ENCODE results near the gene LIN7C. TPM values are rescaled to one million over a fixed set of nuclear protein-coding genes. Genes with fewer than 3 reads are reported as not detected.

The LIN7C gene, protein sequence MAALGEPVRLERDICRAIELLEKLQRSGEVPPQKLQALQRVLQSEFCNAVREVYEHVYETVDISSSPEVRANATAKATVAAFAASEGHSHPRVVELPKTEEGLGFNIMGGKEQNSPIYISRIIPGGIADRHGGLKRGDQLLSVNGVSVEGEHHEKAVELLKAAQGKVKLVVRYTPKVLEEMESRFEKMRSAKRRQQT
- total RNA-seq: 10 to 100 TPM; 27.6 to 28.7 TPM

DNA sequence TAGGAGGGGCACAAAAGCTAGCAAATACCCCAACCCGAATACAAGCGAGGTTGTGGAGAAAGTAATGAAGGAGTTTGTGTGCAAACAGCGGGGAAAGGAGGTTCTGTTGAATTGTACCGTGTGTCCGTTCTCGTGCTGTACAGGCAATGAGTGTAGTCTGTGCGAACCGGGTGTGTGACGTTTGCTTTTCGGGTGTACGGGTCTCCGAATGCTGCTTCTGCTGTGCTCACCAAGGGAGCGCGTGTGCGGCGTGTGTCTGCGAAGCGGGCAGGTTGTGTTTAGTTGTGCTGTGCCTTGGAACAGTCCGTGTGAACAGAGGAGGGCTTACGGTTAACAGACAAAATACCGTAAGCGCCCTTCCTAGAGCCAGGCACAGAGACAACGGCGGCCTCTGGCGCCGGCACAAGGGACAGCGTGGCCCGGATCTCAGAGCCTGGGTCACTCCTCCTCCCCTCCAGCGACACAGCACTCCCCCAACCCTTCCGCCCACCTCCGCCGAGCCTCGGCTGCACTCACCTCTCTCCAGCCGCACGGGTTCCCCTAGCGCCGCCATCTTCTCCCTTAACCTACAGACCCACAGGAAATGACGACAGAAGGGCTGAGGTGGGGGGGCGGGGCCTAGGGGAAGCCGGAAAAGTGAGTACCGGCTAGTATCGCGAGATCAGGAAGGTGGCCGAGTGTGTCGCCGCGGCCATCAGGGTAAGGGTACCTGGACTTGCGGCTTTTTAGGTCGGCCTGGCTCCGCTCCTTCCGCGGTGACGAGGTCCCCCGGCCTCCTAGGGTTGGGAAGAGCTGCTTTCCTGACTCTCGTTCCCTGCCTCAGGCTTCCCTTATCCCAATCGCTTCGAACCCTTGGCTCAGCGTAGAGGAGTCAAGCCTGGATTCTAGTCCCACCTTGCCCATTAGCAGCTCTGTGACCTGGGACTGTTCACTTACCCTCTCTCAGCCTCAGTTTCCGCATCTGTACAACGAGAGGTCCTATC is at the start of gene LIN7C:
Gene LIN7C (minus strand): TSS at position 570 of the 983 bp plus-strand sequence. CDS start 17 bp downstream, at position 553.
- H3K36me3 Mint-ChIP-seq: peaks cover 5% of the 10 kb centered on the region
- intact Hi-C loops (cut with micrococcal nuclease): loop anchor here (1.0 kb wide), 4 partner anchors 9 to 602 kb away; partner anchors contain the start of genes CCDC34, KIF18A, LGR4 and METTL15
- no peaks in the 10 kb centered on the region for H3K9me3 Mint-ChIP-seq
- CTCF ChIA-PET: interaction anchor here (0.7 kb wide), 2 partner anchors 8 to 22 kb away, joined by 3 to 4 read pairs; no protein-coding TSS in a partner anchor
- H3K4me3 Mint-ChIP-seq: peak within 1 kb of the TSS; percentile 100
- POLR2A ChIA-PET: interaction anchor here (0.6 to 0.9 kb wide), 2 partner anchors 34 to 122 kb away, joined by 3 read pairs; partner anchors contain the start of gene LGR4
- peak within 1 kb of the TSS; percentile 93 for H3K27ac Mint-ChIP-seq
- no peaks in the 10 kb centered on the region for H3K27me3 Mint-ChIP-seq
- H3K4me1 Mint-ChIP-seq (ENCODE audit: low read depth): peaks cover 40% of the 10 kb centered on the region
- peak; percentile 97 for DNase-seq

DNA sequence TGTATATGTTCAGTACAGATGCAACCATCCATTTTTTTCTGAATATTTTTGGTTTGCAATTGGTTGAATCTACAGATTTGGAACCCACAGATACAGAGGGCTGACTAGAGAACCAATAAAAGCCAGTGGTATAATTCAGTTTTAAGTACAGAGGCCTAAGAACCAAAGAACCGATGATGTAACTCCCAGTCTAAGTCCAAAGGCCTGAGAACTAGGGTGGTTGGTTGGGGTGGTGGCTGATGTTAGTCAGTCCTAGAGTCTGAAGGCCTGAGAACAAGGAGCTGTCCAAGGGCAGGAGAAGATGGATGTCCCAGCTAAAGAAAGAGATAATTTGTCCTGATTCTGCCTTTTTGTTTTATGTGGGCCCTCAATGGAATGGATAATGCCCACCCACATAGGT is 48.7 kb upstream of the LIN7C start:
- H3K27ac Mint-ChIP-seq: no peak overlapping the region
- intact Hi-C loops (cut with micrococcal nuclease): no loop called here

GRCh38 chr11:27553186-27553585 is 46.6 kb upstream of the LIN7C start:
- Mint-ChIP-seq H3K36me3 (peaks cover 3% of the 10 kb centered on the region), H3K4me3 (no peak overlapping the region), H3K27me3 (no peaks in the 10 kb centered on the region), H3K9me3 (no peaks in the 10 kb centered on the region), H3K27ac (no peak overlapping the region), H3K4me1 (ENCODE audit: low read depth) (no peaks in the 10 kb centered on the region)
- ChIA-PET POLR2A (no interaction called here), CTCF (no interaction called here)
- intact Hi-C loops (cut with micrococcal nuclease): no loop called here
- DNase-seq: no peak

More for the DNA sequence above, 48.7 kb upstream of the LIN7C start:
- no peaks in the 10 kb centered on the region for H3K9me3 Mint-ChIP-seq
- H3K4me1 Mint-ChIP-seq (ENCODE audit: low read depth): no peaks in the 10 kb centered on the region
- DNase-seq: no peak
- H3K36me3 Mint-ChIP-seq: no peaks in the 10 kb centered on the region
- CTCF ChIA-PET: no interaction called here
- H3K27me3 Mint-ChIP-seq: no peaks in the 10 kb centered on the region
- POLR2A ChIA-PET: no interaction called here
- H3K4me3 Mint-ChIP-seq: no peak overlapping the region

DNA sequence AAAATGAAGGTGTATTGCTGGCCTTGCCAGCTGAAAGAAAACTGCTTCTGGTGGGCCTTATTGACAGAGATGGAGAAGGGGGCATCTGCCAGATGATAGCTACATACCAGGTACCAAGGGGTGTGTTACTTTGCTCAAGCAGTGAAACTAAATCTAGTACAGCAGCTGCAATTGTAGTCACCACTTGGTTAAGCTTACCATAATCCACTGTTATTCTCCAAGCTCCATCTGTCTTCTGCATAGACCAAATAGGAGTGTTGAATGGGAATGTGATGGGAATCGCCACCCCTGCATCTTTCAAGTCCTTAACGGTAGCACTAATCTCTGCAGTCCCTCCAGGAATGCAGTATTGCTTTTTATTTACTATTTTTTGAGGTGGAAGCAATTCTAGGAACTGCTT is 45.8 kb upstream of the LIN7C start:
- no peak overlapping the region for H3K4me3 Mint-ChIP-seq
- intact Hi-C loops (cut with micrococcal nuclease): no loop called here
- ChIA-PET CTCF (no interaction called here), POLR2A (no interaction called here)
- H3K27ac Mint-ChIP-seq: no peak overlapping the region
- no peaks in the 10 kb centered on the region for H3K4me1 Mint-ChIP-seq (ENCODE audit: low read depth)
- H3K27me3 Mint-ChIP-seq: no peaks in the 10 kb centered on the region
- DNase-seq: no peak
- H3K9me3 Mint-ChIP-seq: no peaks in the 10 kb centered on the region
- peaks cover 3% of the 10 kb centered on the region for H3K36me3 Mint-ChIP-seq

DNA sequence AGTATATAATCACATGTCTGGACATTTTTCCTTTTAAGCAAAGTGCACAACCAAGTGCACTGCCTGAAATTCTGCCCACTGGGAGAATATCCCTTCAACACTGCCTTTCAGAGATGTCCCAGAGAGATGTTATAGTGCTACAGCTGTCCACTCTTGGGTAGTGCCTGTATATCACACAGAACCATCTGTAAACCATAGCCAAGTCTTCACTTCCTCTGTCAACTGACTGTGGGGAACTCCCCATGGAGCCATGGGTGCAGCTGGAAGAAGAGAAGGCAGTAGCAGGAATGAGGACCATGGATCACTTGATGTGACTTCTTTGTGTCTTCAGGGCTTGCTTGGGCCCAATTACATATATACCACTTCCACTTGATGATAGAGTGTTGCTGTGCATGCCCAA is 44.6 kb upstream of the LIN7C start:
- no peak for DNase-seq
- CTCF ChIA-PET: no interaction called here
- no peak overlapping the region for H3K4me3 Mint-ChIP-seq
- no peaks in the 10 kb centered on the region for H3K4me1 Mint-ChIP-seq (ENCODE audit: low read depth)
- intact Hi-C loops (cut with micrococcal nuclease): no loop called here
- H3K36me3 Mint-ChIP-seq: peaks cover 3% of the 10 kb centered on the region
- no peaks in the 10 kb centered on the region for H3K9me3 Mint-ChIP-seq
- H3K27me3 Mint-ChIP-seq: no peaks in the 10 kb centered on the region
- H3K27ac Mint-ChIP-seq: no peak overlapping the region
- POLR2A ChIA-PET: no interaction called here

DNA sequence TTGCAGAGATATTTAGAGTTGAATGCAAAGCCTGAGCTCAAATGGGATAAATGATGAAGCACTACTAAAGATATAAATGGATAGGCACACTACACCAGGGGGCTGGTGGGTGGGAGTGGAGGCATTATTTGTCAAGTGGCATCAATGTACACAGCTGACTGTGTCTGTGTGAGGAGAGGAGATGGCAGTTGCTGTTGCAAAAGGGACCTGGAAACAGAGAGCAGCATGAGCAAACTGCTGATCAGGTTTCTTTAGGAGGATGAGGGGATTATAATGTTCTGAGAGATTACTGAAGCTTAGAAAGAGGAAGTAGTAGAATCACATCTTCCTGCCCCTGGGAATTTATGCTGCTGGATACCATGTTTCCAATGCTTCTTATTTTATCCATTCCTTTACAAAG is 39.4 kb upstream of the LIN7C start:
- H3K27ac Mint-ChIP-seq: no peak overlapping the region
- no peak overlapping the region for H3K4me3 Mint-ChIP-seq
- intact Hi-C loops (cut with micrococcal nuclease): no loop called here
- H3K4me1 Mint-ChIP-seq (ENCODE audit: low read depth): no peaks in the 10 kb centered on the region
- H3K27me3 Mint-ChIP-seq: no peaks in the 10 kb centered on the region
- peaks cover 11% of the 10 kb centered on the region for H3K36me3 Mint-ChIP-seq
- H3K9me3 Mint-ChIP-seq: no peaks in the 10 kb centered on the region
- CTCF ChIA-PET: interaction anchor here (1.0 kb wide), 1 partner anchor 9 kb away, joined by 3 read pairs; no protein-coding TSS in a partner anchor
- DNase-seq: no peak
- POLR2A ChIA-PET: no interaction called here

DNA sequence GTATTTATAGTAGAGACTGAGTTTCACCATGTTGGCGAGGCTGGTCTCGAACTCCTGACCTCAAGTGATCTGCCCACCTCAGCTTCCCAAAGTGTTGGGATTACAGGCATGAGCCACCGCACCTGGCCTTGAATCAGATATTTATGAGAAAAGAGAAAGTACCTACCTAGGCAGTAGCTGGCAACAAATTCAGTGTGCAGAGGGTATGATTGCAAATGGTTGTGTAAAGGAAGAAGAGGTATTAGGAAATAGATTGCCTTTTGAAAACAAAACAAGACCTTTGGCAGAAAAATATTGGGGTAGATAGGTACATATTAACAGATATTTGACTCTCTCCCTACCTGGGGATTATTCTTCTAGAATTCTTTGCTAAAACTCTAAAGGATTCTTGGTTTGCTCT is 38.5 kb upstream of the LIN7C start:
- ChIA-PET CTCF (no interaction called here), POLR2A (no interaction called here)
- intact Hi-C loops (cut with micrococcal nuclease): no loop called here
- Mint-ChIP-seq H3K27ac (no peak overlapping the region), H3K27me3 (no peaks in the 10 kb centered on the region), H3K9me3 (no peaks in the 10 kb centered on the region), H3K4me1 (ENCODE audit: low read depth) (no peaks in the 10 kb centered on the region), H3K4me3 (no peak overlapping the region), H3K36me3 (peaks cover 11% of the 10 kb centered on the region)
- no peak for DNase-seq

GRCh38 chr11:27541790-27542189 is 35.2 kb upstream of the LIN7C start:
- H3K36me3 Mint-ChIP-seq: peaks cover 9% of the 10 kb centered on the region
- no peak overlapping the region for H3K4me3 Mint-ChIP-seq
- H3K27me3 Mint-ChIP-seq: no peaks in the 10 kb centered on the region
- intact Hi-C loops (cut with micrococcal nuclease): no loop called here
- H3K9me3 Mint-ChIP-seq: no peaks in the 10 kb centered on the region
- CTCF ChIA-PET: no interaction called here
- H3K4me1 Mint-ChIP-seq (ENCODE audit: low read depth): no peaks in the 10 kb centered on the region
- no peak for DNase-seq
- H3K27ac Mint-ChIP-seq: no peak overlapping the region
- POLR2A ChIA-PET: no interaction called here

DNA sequence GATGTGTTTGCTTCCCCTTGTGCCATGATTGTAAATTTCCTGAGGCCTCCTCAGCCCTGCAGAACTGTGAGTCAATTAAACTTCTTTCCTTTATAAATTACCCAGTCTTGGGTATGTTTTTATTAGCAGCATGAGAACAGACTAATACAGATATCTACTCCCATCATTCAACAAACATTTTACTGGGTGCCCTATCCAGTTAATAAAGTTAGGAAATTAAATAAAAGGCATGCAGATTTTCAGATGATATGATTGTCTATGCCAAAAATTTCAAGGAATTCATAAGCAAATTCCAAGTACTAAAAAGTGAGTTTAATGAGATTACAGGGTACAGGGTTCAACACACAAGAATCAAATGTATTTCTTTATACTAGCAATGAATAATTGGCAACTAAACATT is 33.5 kb upstream of the LIN7C start:
- intact Hi-C loops (cut with micrococcal nuclease): no loop called here
- no peaks in the 10 kb centered on the region for H3K4me1 Mint-ChIP-seq (ENCODE audit: low read depth)
- H3K4me3 Mint-ChIP-seq: no peak overlapping the region
- no peaks in the 10 kb centered on the region for H3K9me3 Mint-ChIP-seq
- no peaks in the 10 kb centered on the region for H3K27me3 Mint-ChIP-seq
- H3K36me3 Mint-ChIP-seq: peaks cover 9% of the 10 kb centered on the region
- ChIA-PET POLR2A (no interaction called here), CTCF (no interaction called here)
- DNase-seq: no peak
- no peak overlapping the region for H3K27ac Mint-ChIP-seq

GRCh38 chr11:27535103-27535502 is 28.5 kb upstream of the LIN7C start:
- Mint-ChIP-seq H3K4me1 (ENCODE audit: low read depth) (no peaks in the 10 kb centered on the region), H3K27ac (no peak overlapping the region), H3K36me3 (peaks cover 1% of the 10 kb centered on the region), H3K9me3 (no peaks in the 10 kb centered on the region), H3K27me3 (no peaks in the 10 kb centered on the region), H3K4me3 (no peak overlapping the region)
- intact Hi-C loops (cut with micrococcal nuclease): no loop called here
- ChIA-PET POLR2A (no interaction called here), CTCF (no interaction called here)
- no peak for DNase-seq

GRCh38 chr11:27532652-27533325 is 26.2 kb upstream of the LIN7C start:
- CTCF ChIA-PET: no interaction called here
- Mint-ChIP-seq H3K4me3 (no peak overlapping the region), H3K4me1 (ENCODE audit: low read depth) (no peaks in the 10 kb centered on the region), H3K27ac (no peak overlapping the region), H3K9me3 (no peaks in the 10 kb centered on the region), H3K36me3 (no peaks in the 10 kb centered on the region), H3K27me3 (no peaks in the 10 kb centered on the region)
- POLR2A ChIA-PET: no interaction called here
- intact Hi-C loops (cut with micrococcal nuclease): no loop called here
- DNase-seq: no peak

DNA sequence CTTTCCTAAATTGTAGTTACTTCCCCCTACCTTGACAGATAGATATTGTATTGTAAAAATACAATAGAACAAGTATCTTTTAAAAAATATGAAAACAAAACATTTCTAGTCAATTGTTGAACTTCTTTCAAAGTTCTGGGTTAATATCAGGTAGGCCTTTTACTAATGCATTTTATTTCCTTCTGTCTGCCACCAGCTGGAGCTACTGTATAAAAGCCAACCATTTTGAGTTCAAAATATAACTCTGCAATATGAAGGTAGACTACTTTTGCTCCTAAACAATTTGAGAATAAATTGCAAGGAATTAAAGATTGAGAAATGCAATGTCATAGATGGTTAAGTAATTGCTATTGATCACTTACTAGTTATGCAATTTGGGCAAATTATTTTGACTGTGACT is 22.1 kb upstream of the LIN7C start:
- no peak for DNase-seq
- no peak overlapping the region for H3K4me3 Mint-ChIP-seq
- no peaks in the 10 kb centered on the region for H3K4me1 Mint-ChIP-seq (ENCODE audit: low read depth)
- H3K36me3 Mint-ChIP-seq: no peaks in the 10 kb centered on the region
- H3K9me3 Mint-ChIP-seq: no peaks in the 10 kb centered on the region
- H3K27me3 Mint-ChIP-seq: no peaks in the 10 kb centered on the region
- intact Hi-C loops (cut with micrococcal nuclease): no loop called here
- no peak overlapping the region for H3K27ac Mint-ChIP-seq
- POLR2A ChIA-PET: no interaction called here
- CTCF ChIA-PET: no interaction called here

Data from activated CD4-positive, alpha-beta memory T cell treated with anti-CD3 and anti-CD28 coated beads for 36 hours (primary cell).